Measurements from ENCODE around the gene ZNF385C.

Gene ZNF385C

GRCh38 chr17:42051645-42052044, 46.6 kb downstream of the ZNF385C start:
- in situ Hi-C loops (cut with HindIII; ENCODE audit: low sequenced_read_pairs), result no loop called here

- in situ Hi-C loops (cut with HindIII; ENCODE audit: low sequenced_read_pairs), result no loop called here
Observed at GRCh38 chr17:42051013-42051400, 47.3 kb downstream of the ZNF385C start.

DNA sequence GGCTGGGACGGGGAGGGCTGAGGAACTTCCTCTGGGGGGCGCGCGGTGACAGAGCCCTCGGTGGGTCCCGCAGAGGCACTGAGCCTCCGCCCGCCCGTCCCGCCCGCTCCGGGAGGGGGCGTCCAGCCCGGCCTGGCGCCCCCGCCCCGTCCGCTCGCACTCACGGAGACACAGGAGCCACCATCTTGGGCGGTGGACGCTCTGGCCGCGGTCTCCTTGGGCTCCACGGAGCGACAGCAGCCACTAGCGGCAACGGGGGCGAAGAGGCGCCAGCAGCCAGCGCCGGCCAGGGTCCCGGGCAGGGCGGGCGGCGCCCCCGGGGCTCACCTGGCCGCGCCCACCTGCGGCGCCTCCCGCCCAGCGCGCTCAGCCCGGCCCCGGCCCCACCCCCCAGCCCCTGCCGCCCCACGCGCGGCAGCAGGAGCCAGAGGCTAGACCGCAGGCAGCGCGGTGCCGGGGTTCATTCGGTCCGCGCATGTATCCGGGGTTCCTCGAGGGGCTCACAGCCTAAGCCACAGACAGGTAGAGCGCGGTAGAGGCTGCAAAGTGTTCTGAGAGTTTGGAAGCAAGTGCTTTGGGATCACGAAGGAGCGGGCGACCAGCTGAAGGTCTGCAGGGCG, 47.8 kb downstream of the ZNF385C start, which contains the start of gene C17orf113:
C17orf113 (minus strand) TSS at position 209 of the 620 bp plus-strand sequence. CDS start 7,225 bp downstream, outside the sequence.
- in situ Hi-C loops (cut with HindIII; ENCODE audit: low sequenced_read_pairs), result no loop called here

GRCh38 chr17:42049834-42050392, 48.4 kb downstream of the ZNF385C start:
- in situ Hi-C loops (cut with HindIII; ENCODE audit: low sequenced_read_pairs), result no loop called here

GRCh38 chr17:42047343-42047742, 50.9 kb downstream of the ZNF385C start:
- in situ Hi-C loops (cut with HindIII; ENCODE audit: low sequenced_read_pairs), result no loop called here

- in situ Hi-C loops (cut with HindIII; ENCODE audit: low sequenced_read_pairs), result no loop called here
Observed at GRCh38 chr17:42045719-42046118, 52.6 kb downstream of the ZNF385C start.

DNA sequence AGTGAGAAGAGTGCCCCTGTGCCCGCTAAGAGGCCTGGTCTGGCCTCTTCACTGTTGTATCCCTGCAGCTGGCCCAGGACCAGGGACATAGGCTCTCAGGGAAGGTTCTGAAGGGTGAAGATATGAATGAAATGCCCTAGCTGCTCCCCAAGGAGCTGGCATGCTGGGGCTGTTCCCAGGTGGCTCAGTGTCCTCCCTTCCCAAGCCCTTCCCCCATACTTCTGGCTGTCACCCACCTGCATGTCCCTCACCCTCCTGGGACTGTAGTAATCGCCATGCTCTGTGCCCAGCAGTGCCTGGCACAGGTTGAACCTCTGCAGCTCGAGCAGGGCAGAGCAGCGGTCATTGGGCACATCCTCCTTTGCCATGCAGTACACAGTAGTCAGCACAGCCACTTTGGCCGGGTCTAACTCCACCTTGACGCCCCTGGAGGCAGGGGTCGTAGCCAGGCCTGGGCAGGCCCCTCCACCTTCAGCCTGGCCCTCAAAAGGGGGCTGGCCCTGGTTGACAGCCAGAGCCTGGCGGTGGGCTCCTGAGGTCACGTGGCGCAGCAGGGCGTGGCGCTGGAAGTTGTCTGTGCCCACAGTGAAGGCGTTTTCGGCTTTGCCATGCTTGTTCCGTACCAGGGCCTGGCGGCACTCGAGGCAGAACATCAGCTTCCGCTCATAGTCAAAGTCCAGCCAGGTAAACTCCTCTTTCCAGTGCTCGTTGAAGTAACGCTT, 55.5 kb downstream of the ZNF385C start:
- in situ Hi-C loops (cut with HindIII; ENCODE audit: low sequenced_read_pairs), result no loop called here

DNA sequence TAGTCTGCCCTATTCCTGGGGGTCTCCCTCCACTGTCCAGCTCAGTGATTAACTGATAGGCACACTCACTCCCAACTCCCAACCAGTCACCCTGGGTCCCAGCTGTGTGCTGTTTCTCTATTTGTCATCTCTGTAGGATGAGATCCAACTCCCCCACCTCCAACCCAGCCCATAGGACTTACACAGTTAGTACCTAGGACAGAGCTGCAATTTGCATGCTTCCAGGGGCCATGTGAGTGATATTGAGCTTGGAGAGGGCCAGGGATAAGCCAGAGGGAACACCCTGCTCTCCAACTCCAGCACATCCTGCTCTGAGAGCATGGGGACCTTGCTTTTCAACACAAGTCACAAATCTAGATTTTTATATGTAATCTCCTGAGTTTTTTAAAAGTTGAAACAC, 56.7 kb downstream of the ZNF385C start:
- in situ Hi-C loops (cut with HindIII; ENCODE audit: low sequenced_read_pairs), result no loop called here

GRCh38 chr17:42040818-42041217, 57.5 kb downstream of the ZNF385C start:
- in situ Hi-C loops (cut with HindIII; ENCODE audit: low sequenced_read_pairs), result no loop called here

GRCh38 chr17:42039794-42040763, 58.2 kb downstream of the ZNF385C start:
- in situ Hi-C loops (cut with HindIII; ENCODE audit: low sequenced_read_pairs), result no loop called here

DNA sequence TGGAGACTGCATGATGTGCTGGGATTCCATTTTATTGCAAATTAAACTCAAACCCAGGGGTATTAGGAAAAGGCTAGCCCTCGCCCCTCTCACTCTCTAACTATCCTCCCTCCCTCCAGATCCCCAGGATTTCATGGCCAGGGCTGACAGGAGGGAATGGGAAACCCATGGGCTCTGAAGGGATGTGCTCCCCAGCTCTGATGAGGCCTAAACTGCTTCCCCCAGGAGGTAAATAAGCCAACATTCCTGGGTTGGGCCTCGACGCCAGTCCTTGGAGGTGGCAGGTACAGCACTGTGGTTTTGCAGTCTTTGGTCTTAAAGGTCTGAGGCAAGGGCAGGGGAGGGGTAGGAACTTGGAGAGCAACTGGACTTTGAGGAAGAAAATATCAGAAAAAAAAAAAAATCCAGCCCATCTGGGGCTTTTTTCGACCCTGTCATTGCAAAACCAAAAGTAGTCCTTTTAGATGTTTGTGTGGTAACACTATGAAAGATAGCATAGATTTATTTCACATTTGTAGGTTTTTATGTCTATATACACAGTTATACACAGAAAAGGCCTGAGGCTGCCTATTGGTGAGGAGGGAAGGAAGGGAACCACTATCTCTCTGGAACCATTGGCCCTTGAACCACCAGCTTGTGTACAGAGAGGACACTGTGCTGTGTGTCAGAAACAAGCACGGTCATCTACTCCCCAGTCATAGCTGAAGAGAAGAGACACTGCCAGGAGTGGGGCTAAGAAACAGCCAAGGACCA, 59.9 kb downstream of the ZNF385C start:
- in situ Hi-C loops (cut with HindIII; ENCODE audit: low sequenced_read_pairs), result no loop called here

DNA sequence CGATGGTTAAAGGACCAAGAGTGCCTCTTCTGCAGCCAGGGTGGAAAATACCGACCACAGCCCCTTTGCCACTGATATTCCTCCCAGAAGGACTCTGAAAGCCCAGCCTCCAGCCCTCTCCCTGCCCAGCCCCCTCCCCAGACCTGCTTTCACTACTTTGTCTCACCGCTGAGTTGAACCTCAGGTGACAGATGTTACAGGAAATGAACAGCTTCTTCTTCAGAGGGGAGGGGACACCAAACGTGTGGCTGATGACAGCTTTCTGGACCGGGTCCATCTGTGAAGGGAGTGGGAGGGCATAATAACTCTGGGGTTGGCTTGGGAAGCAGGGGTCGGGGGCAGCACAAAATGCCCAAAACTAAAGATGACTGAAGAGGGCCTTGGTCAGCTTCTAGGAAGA, 64.2 kb downstream of the ZNF385C start:
- in situ Hi-C loops (cut with HindIII; ENCODE audit: low sequenced_read_pairs), result no loop called here

DNA sequence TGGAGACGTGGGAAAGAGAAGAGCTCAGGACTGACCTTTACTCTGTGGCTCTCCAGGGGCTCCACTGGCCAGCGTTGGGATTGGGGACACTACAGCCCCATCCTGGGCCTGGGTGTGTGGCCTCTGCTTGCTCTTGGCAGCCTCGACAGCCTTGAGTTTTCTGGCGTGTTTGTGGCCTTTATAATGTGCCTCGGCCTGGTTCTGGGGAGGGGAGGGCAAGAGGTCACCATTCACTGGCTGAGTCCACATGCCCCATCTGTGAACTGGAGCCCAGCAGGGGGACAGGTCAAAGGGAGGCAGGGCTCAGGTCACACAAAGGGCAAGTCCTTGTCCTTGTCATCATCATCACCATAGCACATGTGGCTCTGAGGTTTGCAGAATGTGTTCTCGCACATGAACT, 66.7 kb downstream of the ZNF385C start:
- in situ Hi-C loops (cut with HindIII; ENCODE audit: low sequenced_read_pairs), result no loop called here

DNA sequence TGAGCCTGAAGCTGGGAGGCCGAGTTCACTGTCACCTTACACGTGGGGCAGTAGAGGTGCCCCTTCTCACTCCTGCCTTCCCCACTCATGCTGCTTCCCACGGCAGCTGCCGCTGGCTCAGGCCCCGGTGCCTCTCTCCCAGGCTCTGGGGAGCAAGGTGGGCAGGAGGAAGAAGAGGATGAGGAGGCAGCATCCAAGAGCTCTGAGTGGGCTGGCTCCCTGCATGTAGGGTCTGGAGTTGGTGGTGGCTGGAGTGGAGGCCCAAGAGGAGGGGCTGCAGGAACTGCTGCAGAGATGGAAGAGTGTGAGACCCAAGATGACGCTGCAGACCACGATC, 69.5 kb downstream of the ZNF385C start:
- in situ Hi-C loops (cut with HindIII; ENCODE audit: low sequenced_read_pairs), result no loop called here

DNA sequence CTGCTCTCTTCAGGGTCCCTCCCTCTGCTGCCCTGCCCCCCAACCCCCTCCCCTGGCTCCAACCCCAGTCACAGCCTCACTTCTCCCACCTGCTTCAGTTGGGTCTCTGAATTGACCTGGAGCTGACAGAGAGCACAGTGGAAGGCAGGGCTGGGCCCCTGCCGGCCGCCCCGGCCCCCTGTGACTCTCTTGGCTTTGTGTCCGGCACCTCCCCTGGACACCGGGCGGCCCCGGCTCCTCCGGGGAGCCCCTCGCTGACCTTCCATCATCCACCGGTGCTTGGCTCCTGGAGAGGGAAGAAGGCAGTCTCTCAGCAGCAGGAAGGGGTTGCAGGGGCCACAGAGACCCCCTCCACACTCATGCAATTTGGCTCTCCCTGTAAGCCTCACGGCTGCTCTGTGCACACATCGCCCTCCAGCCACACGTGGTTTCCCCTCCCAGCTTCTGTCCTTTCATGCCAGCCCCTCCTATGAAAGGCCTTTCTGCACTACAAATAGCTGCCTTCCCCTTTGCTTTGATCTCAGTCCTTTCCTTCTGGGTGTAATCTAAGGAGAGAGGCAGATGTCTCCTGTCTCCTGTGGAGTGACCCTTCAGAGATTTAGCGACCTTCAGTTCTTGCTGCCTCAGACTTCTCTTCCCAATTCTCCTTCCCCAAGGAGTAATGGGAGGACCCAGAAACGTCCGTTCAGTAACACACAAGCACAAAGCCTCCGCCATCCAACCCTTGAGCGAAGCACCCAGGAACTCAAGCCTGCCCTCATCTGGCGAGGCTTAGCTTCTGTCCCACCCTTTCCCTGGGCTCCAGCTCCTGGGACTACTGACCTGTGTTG, 70.1 kb downstream of the ZNF385C start:
- in situ Hi-C loops (cut with HindIII; ENCODE audit: low sequenced_read_pairs), result no loop called here

- in situ Hi-C loops (cut with HindIII; ENCODE audit: low sequenced_read_pairs), result no loop called here
Observed at GRCh38 chr17:42027590-42027889, 70.7 kb downstream of the ZNF385C start.

DNA sequence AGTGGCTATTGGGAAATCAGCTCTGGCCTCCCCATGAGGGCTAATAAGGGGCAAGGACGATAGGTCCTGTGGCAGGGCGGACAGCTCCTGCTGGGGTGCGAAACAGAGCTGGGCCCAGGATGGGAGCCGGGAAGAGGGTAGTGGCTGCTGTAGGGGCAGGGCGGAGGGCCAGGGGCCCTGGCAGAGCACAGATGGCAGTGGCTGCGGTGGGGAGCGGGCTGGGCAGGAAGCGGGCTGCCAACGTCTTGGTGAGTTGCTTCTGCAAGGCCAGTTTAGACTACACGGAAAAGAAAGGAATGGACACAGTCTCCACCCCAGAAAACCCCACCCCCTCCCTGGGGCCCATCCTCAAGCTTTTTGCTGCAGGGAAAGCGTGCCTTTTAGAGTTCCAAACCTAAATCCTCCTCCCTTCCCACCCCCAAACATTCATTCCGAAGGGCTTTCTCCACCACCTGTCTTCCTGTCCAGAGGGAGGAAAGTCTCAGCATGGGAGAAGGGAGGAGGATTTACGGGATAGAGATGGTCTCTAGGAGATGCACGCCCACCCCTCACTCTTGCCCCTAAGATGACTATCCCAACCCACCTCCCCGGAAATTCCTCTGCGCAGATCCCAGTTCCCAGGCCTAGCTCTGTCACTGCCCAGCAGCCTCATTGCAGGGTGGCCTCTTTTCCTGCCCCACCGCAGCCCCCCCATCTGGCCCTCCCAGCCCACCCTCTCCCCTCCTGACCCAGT, 71.2 kb downstream of the ZNF385C start:
- in situ Hi-C loops (cut with HindIII; ENCODE audit: low sequenced_read_pairs), result no loop called here

- in situ Hi-C loops (cut with HindIII; ENCODE audit: low sequenced_read_pairs), result no loop called here
Observed at GRCh38 chr17:42025936-42026335, 72.3 kb downstream of the ZNF385C start.

GRCh38 chr17:42025191-42025579, 73.1 kb downstream of the ZNF385C start:
- in situ Hi-C loops (cut with HindIII; ENCODE audit: low sequenced_read_pairs), result no loop called here

Measured in DLD1 (cell line).